ENCODE measurements around the gene ZNF791.

ZNF791 gene

GRCh38 chr19:12664406-12665280 lies 53.9 kb downstream of the ZNF791 start:
- Histone ChIP-seq H2AFZ (no peak overlapping the region), H3K4me2 (ENCODE audit: low read length) (no peak overlapping the region), H3K4me3 (ENCODE audit: low read depth, low read length) (no peak overlapping the region), H3K27me3 (ENCODE audit: control insufficient read depth, insufficient read depth, low read length) (no peaks in the 10 kb centered on the region), H3K4me1 (peaks cover 3% of the 10 kb centered on the region), H3K79me2 (no peaks in the 10 kb centered on the region), H3K9ac (no peak overlapping the region), H3K9me3 (ENCODE audit: control insufficient read depth, low read length) (no peaks in the 10 kb centered on the region), H3K27ac (no peak overlapping the region), H3K36me3 (ENCODE audit: control insufficient read depth, insufficient read depth, low read length) (no peaks in the 10 kb centered on the region)
- no peak for TF ChIP-seq CTCF (IDR thresholded peaks at IDR 0.05)

- Histone ChIP-seq H3K4me3 (ENCODE audit: low read depth, low read length) (no peak overlapping the region), H3K79me2 (peaks cover under 1% of the 10 kb centered on the region), H3K9ac (no peak overlapping the region)
Observed at GRCh38 chr19:12665281-12665573, 54.5 kb downstream of the ZNF791 start.

GRCh38 chr19:12665671-12666264 lies 55.0 kb downstream of the ZNF791 start:
- Histone ChIP-seq H3K9me3 (ENCODE audit: control insufficient read depth, low read length) (no peaks in the 10 kb centered on the region), H3K4me1 (peaks cover 8% of the 10 kb centered on the region), H3K4me3 (ENCODE audit: low read depth, low read length) (peak overlapping the region; percentile 76), H3K36me3 (ENCODE audit: control insufficient read depth, insufficient read depth, low read length) (no peaks in the 10 kb centered on the region), H3K27ac (no peak overlapping the region), H3K27me3 (ENCODE audit: control insufficient read depth, insufficient read depth, low read length) (no peaks in the 10 kb centered on the region), H3K4me2 (ENCODE audit: low read length) (peak overlapping the region; percentile 98), H2AFZ (peak overlapping the region; percentile 91), H3K9ac (no peak overlapping the region), H3K79me2 (peaks cover 5% of the 10 kb centered on the region)
- no peak for TF ChIP-seq CTCF (IDR thresholded peaks at IDR 0.05)

More at GRCh38 chr19:12665281-12665573, 54.5 kb downstream of the ZNF791 start:
- Histone ChIP-seq H3K27me3 (ENCODE audit: control insufficient read depth, insufficient read depth, low read length) (no peaks in the 10 kb centered on the region), H3K36me3 (ENCODE audit: control insufficient read depth, insufficient read depth, low read length) (no peaks in the 10 kb centered on the region), H2AFZ (no peak overlapping the region), H3K27ac (no peak overlapping the region), H3K9me3 (ENCODE audit: control insufficient read depth, low read length) (no peaks in the 10 kb centered on the region), H3K4me2 (ENCODE audit: low read length) (no peak overlapping the region), H3K4me1 (peaks cover 3% of the 10 kb centered on the region)
- TF ChIP-seq CTCF (IDR thresholded peaks at IDR 0.05): no peak

- Histone ChIP-seq H3K9ac (no peak within 1 kb of the TSS), H3K36me3 (ENCODE audit: control insufficient read depth, insufficient read depth, low read length) (no peaks in the 10 kb centered on the region), H3K4me1 (peaks cover 10% of the 10 kb centered on the region), H3K79me2 (peaks cover 5% of the 10 kb centered on the region), H3K4me3 (ENCODE audit: low read depth, low read length) (peak within 1 kb of the TSS; percentile 76), H2AFZ (peak within 1 kb of the TSS; percentile 91), H3K9me3 (ENCODE audit: control insufficient read depth, low read length) (no peaks in the 10 kb centered on the region), H3K27me3 (ENCODE audit: control insufficient read depth, insufficient read depth, low read length) (no peaks in the 10 kb centered on the region), H3K27ac (peak within 1 kb of the TSS; percentile 22), H3K4me2 (ENCODE audit: low read length) (peak within 1 kb of the TSS; percentile 98)
- no peak for TF ChIP-seq CTCF (IDR thresholded peaks at IDR 0.05)
Observed at GRCh38 chr19:12666265-12667048, 55.7 kb downstream of the ZNF791 start, which contains the start of the genes MAN2B1 and WDR83. TSS of gene MAN2B1 (minus strand) at chr19:12666742. CDS start at chr19:12666701, 41 bp downstream. TSS of gene WDR83 (plus strand) at chr19:12666807. CDS start at chr19:12669791, 2,984 bp downstream.

All from parathyroid adenoma (tissue), 2 donors.